ENCODE results near the gene HS6ST2. TPM values are rescaled to one million over a fixed set of nuclear protein-coding genes. Genes with fewer than 3 reads are reported as not detected.

HS6ST2 gene
- total RNA-seq, 1 donor from 2014 or later, result 14.8 TPM

DNA sequence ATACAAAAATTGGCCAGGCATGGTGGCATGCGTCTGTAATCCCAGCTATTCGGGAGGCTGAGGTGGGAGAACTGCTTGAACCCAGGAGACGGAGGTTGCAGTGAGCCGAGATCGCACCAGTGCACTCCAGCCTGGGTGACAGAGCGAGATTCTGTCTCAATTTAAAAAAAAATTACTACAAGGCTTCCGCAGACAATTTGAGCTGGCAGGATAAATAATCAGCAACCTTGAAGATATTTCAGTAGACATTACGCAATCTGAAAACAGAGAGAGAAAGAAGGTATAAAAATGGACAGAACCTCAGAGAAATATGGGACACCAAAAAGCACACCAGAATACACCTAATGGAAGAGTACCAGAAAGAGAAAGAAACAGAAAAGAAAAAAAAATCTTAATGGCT is 25.3 kb downstream of the HS6ST2 start:
- no peaks in the 10 kb centered on the region for H3K36me3 Mint-ChIP-seq (ENCODE audit: insufficient read depth)
- no peak overlapping the region for H3K27ac Mint-ChIP-seq
- DNase-seq (ENCODE audit: low spot score, unreplicated experiment), result no peak
- no peaks in the 10 kb centered on the region for H3K9me3 Mint-ChIP-seq (ENCODE audit: low read depth)
- H3K4me3 Mint-ChIP-seq (ENCODE audit: low read depth), result no peak overlapping the region
- no peaks in the 10 kb centered on the region for H3K27me3 Mint-ChIP-seq
- H3K4me1 Mint-ChIP-seq (ENCODE audit: low read depth), result no peaks in the 10 kb centered on the region
- TF ChIP-seq, protein P1, sequence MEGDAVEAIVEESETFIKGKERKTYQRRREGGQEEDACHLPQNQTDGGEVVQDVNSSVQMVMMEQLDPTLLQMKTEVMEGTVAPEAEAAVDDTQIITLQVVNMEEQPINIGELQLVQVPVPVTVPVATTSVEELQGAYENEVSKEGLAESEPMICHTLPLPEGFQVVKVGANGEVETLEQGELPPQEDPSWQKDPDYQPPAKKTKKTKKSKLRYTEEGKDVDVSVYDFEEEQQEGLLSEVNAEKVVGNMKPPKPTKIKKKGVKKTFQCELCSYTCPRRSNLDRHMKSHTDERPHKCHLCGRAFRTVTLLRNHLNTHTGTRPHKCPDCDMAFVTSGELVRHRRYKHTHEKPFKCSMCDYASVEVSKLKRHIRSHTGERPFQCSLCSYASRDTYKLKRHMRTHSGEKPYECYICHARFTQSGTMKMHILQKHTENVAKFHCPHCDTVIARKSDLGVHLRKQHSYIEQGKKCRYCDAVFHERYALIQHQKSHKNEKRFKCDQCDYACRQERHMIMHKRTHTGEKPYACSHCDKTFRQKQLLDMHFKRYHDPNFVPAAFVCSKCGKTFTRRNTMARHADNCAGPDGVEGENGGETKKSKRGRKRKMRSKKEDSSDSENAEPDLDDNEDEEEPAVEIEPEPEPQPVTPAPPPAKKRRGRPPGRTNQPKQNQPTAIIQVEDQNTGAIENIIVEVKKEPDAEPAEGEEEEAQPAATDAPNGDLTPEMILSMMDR (IDR thresholded peaks at IDR 0.05; ENCODE audit: unreplicated experiment), result no peak

DNA sequence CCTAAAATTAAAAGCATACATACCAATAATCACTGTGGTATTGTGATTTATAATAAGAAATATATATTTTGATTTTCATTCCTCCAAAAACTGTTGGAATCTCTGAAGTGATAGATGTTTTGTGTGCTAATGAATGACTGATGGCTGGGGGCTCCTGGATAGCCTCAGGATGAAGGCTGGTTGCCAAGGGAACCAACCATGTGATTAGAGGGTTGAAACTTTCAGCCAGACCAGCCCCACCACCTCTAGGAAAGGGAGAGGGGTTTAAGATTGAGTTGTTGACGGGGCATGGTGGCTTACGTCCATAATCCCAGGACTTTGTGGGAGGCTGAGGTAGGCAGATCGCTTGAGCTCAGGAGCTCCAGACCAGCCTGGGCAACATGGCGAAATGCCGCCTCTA is 34.0 kb downstream of the HS6ST2 start:
- TF ChIP-seq, protein P1 (IDR thresholded peaks at IDR 0.05; ENCODE audit: unreplicated experiment), result no peak
- H3K27ac Mint-ChIP-seq, result no peak overlapping the region
- H3K36me3 Mint-ChIP-seq (ENCODE audit: insufficient read depth), result no peaks in the 10 kb centered on the region
- no peak for DNase-seq (ENCODE audit: low spot score, unreplicated experiment)
- H3K27me3 Mint-ChIP-seq, result no peaks in the 10 kb centered on the region
- H3K4me1 Mint-ChIP-seq (ENCODE audit: low read depth), result peaks cover 2% of the 10 kb centered on the region
- no peak overlapping the region for H3K4me3 Mint-ChIP-seq (ENCODE audit: low read depth)
- H3K9me3 Mint-ChIP-seq (ENCODE audit: low read depth), result no peaks in the 10 kb centered on the region

DNA sequence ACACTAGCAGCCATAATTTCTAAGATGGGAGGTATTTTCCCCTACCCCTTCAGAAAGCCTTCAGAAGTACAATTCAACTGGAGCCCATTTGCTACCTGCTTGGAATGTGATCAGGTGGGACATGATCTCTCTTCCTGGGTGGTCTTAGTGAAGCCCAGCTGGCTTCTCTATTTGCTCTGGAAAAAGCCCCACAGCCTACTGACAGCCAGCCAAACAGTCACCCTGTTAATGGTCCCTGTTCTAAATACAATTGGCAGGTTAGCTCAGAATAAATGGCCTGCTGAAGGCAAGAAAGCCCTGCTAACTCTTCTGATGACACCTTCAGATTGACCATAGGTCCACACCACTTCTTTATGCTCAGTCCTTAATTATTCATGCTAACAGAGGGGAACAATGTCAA is 39.9 kb downstream of the HS6ST2 start:
- H3K27me3 Mint-ChIP-seq, result no peaks in the 10 kb centered on the region
- H3K36me3 Mint-ChIP-seq (ENCODE audit: insufficient read depth), result peaks cover 4% of the 10 kb centered on the region
- H3K4me3 Mint-ChIP-seq (ENCODE audit: low read depth), result no peak overlapping the region
- TF ChIP-seq, protein P1 (IDR thresholded peaks at IDR 0.05; ENCODE audit: unreplicated experiment), result no peak
- no peak for DNase-seq (ENCODE audit: low spot score, unreplicated experiment)
- peaks cover 3% of the 10 kb centered on the region for H3K9me3 Mint-ChIP-seq (ENCODE audit: low read depth)
- no peak overlapping the region for H3K27ac Mint-ChIP-seq
- H3K4me1 Mint-ChIP-seq (ENCODE audit: low read depth), result peaks cover 10% of the 10 kb centered on the region

DNA sequence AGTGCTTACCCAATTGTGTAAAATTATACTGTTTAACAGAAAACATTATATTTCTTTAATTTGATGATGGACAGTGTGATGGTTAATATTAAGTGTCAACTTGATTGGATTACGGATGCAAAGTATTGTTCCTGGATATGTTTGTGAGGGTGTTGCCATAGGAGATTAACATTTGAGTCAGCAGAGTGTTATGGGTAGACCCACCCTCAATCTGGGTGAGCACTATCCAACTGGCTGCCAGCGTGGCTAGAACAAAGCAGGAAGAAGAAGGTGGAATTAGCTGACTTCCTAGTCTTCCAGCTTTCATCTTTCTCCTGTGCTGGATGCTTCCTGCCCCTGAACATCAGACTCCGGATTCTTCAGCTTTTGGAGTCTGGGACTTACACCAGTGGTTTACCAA is 42.1 kb downstream of the HS6ST2 start:
- Mint-ChIP-seq H3K27ac (no peak overlapping the region), H3K27me3 (no peaks in the 10 kb centered on the region), H3K4me3 (ENCODE audit: low read depth) (no peak overlapping the region), H3K9me3 (ENCODE audit: low read depth) (peaks cover 14% of the 10 kb centered on the region), H3K36me3 (ENCODE audit: insufficient read depth) (peaks cover 9% of the 10 kb centered on the region), H3K4me1 (ENCODE audit: low read depth) (peaks cover 8% of the 10 kb centered on the region)
- TF ChIP-seq, protein P1 (IDR thresholded peaks at IDR 0.05; ENCODE audit: unreplicated experiment), result no peak
- no peak for DNase-seq (ENCODE audit: low spot score, unreplicated experiment)

DNA sequence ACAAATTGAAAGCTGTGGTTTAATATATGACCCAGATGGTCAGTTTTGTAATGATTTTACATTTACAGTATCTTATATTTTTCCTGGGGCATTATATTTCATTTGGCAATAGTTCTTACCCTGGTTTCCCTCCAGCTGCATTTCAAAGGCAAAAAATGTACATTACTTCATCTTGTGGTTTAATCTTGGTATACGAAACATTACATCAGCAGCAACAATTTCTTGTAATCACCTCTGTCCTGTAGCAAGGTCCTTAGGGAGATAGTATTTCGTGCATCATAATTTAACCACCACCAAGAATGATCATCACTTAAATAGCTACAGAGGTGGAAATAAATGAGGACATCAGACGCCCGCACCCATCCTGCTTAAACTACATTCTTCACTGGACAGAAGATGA is 48.8 kb downstream of the HS6ST2 start:
- Mint-ChIP-seq H3K9me3 (ENCODE audit: low read depth) (peaks cover 14% of the 10 kb centered on the region), H3K4me3 (ENCODE audit: low read depth) (no peak overlapping the region), H3K27ac (no peak overlapping the region), H3K27me3 (no peaks in the 10 kb centered on the region), H3K4me1 (ENCODE audit: low read depth) (no peaks in the 10 kb centered on the region), H3K36me3 (ENCODE audit: insufficient read depth) (peaks cover 9% of the 10 kb centered on the region)
- DNase-seq (ENCODE audit: low spot score, unreplicated experiment), result no peak
- TF ChIP-seq, protein P1 (IDR thresholded peaks at IDR 0.05; ENCODE audit: unreplicated experiment), result no peak

Data from progenitor cell of endocrine pancreas (in vitro differentiated cells).